ENCODE results near the gene C10orf105.

- TF ChIP-seq EP300 (IDR thresholded peaks at IDR 0.05; ENCODE audit: borderline replicate concordance in 1 of 2, low read depth in 1 of 2, low read length in 1 of 2), result no peak; a peak in 1 of 4 replicates
- no peak for TF ChIP-seq RAD21 (IDR thresholded peaks at IDR 0.05; ENCODE audit: low read length)
- TF ChIP-seq CTCF (IDR thresholded peaks at IDR 0.05), result no peak
- TF ChIP-seq SIN3A (IDR thresholded peaks at IDR 0.05; ENCODE audit: borderline replicate concordance, low read depth, low read length), result no peak
- TF ChIP-seq REST (IDR thresholded peaks at IDR 0.05; ENCODE audit: low read depth, low read length), result no peak
- no peak for TF ChIP-seq RXRA (IDR thresholded peaks at IDR 0.05; ENCODE audit: borderline replicate concordance, low read depth)
- no peak for TF ChIP-seq TEAD4 (IDR thresholded peaks at IDR 0.05; ENCODE audit: borderline replicate concordance, insufficient read depth)
- TF ChIP-seq RCOR1 (IDR thresholded peaks at IDR 0.05; ENCODE audit: low read length), result no peak
- TF ChIP-seq POLR2AphosphoS5 (IDR thresholded peaks at IDR 0.05; ENCODE audit: low read depth, low read length), result no peak
- TF ChIP-seq GABPA (IDR thresholded peaks at IDR 0.05; ENCODE audit: low read depth), result no peak
Measured at GRCh38 chr10:71737834-71738197, 18.2 kb upstream of the C10orf105 start.
